H1 (cell line): ENCODE measurements around the gene MANEAL. TPM values are rescaled to one million over a fixed set of nuclear protein-coding genes. Genes with fewer than 3 reads are reported as not detected.

ENCODE experiments used
- CBX8 ChIP-seq: fragments of 300-800, 300-1000 bp; sonication (generic); IDR thresholded peaks from 2 replicates; pipeline ENCODE4 v1.7.1; 2016; ENCODE audit warnings: low read depth, low read length, borderline replicate concordance
- HDAC6 ChIP-seq: IDR thresholded peaks from one replicate; pipeline ENCODE4 v1.7.1; 2012; ENCODE audit warnings: low read depth, mild to moderate bottlenecking, inconsistent platforms, low read length, moderate library complexity
- PHF8 ChIP-seq: fragments of 200-600 bp; sonication (generic); conservative IDR thresholded peaks from 2 replicates; pipeline ENCODE4 v1.7.1; 2012; ENCODE audit warnings: low read depth, mild to moderate bottlenecking, inconsistent platforms, low read length, moderate library complexity
- ZNF274 ChIP-seq: IDR thresholded peaks from 2 replicates; pipeline ENCODE4 v1.7.0; 2012; ENCODE audit warnings: low read length, borderline replicate concordance; ENCODE audit errors: extremely low read depth
- polyA plus RNA-seq, 7 experiments: library from polyadenylated mRNA; depleted of rRNA in 3 of 7; stranded (reverse) in 5 of 7; unstranded in 2 of 7; fragments of >200 nt in 5 of 7; fragments of 200-250 nt in 2 of 7; gene quantifications; 1 replicate in 5 of 7; 2 replicates in 1 of 7; 4 replicates in 1 of 7; pipeline versions ENCODE4 v1.2.1 to v1.2.3, GENCODE V29; 2011 to 2013; ENCODE audit warnings: missing spikeins in 2 of 7, mixed read lengths in 2 of 7
- total RNA-seq: library from RNA; stranded (reverse); fragmentation: NEBNext Ultra II Directional; extraction: Animal tissue kit (Norgen Biotek cat#: 25700); gene quantifications from 2 replicates; pipeline ENCODE4 v1.2.1, GENCODE V29; 2021

MANEAL gene
- total and polyA plus RNA-seq, 2 of the 8 experiments (the other 6 are each of a cell fraction or from before 2014, with no cell fraction given): 4.8 to 7.2 TPM

- TF ChIP-seq HDAC6 (no peak), CBX8 (no peak), PHF8 (no peak), ZNF274 (no peak)
Observed at GRCh38 chr1:37846647-37847339, 53.1 kb downstream of the MANEAL start (continued).
